Suprapubic skin (tissue), 4 donors: ENCODE results near the gene NDP. TPM values are rescaled to one million over a fixed set of nuclear protein-coding genes. Genes with fewer than 3 reads are reported as not detected.

ENCODE experiments used
- DNase-seq, 2 donors: peaks; one replicate each; pipeline ENCODE4 v3.0.0-alpha.2; 2019; ENCODE audit warnings: low spot score in 2 of 2
- H3K27ac ChIP-seq: fragments of 200-600 bp; sonication (generic); one replicate; pipeline ENCODE4 v1.5.1; 2019
- H3K27me3 ChIP-seq: fragments of 200-600 bp; sonication (generic); one replicate; pipeline ENCODE4 v1.5.1; 2019
- H3K36me3 ChIP-seq: fragments of 200-600 bp; sonication (generic); one replicate; pipeline ENCODE4 v1.5.1; 2019
- H3K4me1 ChIP-seq: fragments of 200-600 bp; sonication (generic); one replicate; pipeline ENCODE4 v1.5.1; 2019
- H3K4me3 ChIP-seq: fragments of 200-600 bp; sonication (generic); one replicate; pipeline ENCODE4 v1.5.1; 2019; ENCODE audit warnings: mild to moderate bottlenecking
- H3K9me3 ChIP-seq: fragments of 200-600 bp; sonication (generic); one replicate; pipeline ENCODE4 v1.5.1; 2019
- CTCF ChIP-seq, 2 donors: fragments of 200-600 bp in 1 of 2; fragments of 450-650 bp in 1 of 2; sonication (generic) in 1 of 2; IDR thresholded peaks; one replicate each; pipeline ENCODE4 v1.5.1; 2016 to 2019; ENCODE audit warnings: antibody characterized with exemption in 2 of 2, mild to moderate bottlenecking in 1 of 2, moderate library complexity in 1 of 2
- EP300 ChIP-seq: sonication (generic); formaldehyde crosslinking; IDR thresholded peaks from one replicate; pipeline ENCODE4 v1.6.1; 2017; ENCODE audit warnings: antibody characterized with exemption
- POLR2A ChIP-seq, 2 donors: fragments of 450-650 bp; IDR thresholded peaks; one replicate each; pipeline ENCODE4 v1.6.1; 2017; ENCODE audit warnings: antibody characterized with exemption in 2 of 2, mild to moderate bottlenecking in 2 of 2, moderate library complexity in 2 of 2
- POLR2AphosphoS5 ChIP-seq, 3 donors: sonication (generic); formaldehyde crosslinking; IDR thresholded peaks; one replicate each; pipeline ENCODE4 v1.6.1; 2017; ENCODE audit warnings: antibody characterized with exemption in 3 of 3
- WGBS: methylation state at CpG from one replicate; pipeline ENCODE4 v1.1.5; 2018; 5-methylcytosine and 5-hydroxymethylcytosine counted together
- total RNA-seq, 4 donors: library from RNA; depleted of rRNA; stranded (reverse); fragments of >200 nt; gene quantifications; one replicate each; pipeline ENCODE4 v1.1.0, GENCODE V29; 2016

Gene NDP, protein sequence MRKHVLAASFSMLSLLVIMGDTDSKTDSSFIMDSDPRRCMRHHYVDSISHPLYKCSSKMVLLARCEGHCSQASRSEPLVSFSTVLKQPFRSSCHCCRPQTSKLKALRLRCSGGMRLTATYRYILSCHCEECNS
- total RNA-seq = under 1 TPM in 2 of 4 donors, not detected in 2; 0.36 to 0.64 TPM

- Histone ChIP-seq H3K4me3 (peak within 1 kb of the TSS; percentile 41), H3K4me1 (peaks cover 10% of the 10 kb centered on the region), H3K36me3 (no peaks in the 10 kb centered on the region), H3K9me3 (no peaks in the 10 kb centered on the region), H3K27me3 (no peaks in the 10 kb centered on the region), H3K27ac (no peak within 1 kb of the TSS)
- no peak for DNase-seq
- WGBS = 24% methylated on average over 28 of the region's 28 CpGs
- TF ChIP-seq EP300 = no peak
Measured at GRCh38 chrX:43973249-43974099, at the start of gene NDP. NDP (minus strand) TSS chrX:43973390; CDS start chrX:43958645, 14,745 bp downstream.

DNA sequence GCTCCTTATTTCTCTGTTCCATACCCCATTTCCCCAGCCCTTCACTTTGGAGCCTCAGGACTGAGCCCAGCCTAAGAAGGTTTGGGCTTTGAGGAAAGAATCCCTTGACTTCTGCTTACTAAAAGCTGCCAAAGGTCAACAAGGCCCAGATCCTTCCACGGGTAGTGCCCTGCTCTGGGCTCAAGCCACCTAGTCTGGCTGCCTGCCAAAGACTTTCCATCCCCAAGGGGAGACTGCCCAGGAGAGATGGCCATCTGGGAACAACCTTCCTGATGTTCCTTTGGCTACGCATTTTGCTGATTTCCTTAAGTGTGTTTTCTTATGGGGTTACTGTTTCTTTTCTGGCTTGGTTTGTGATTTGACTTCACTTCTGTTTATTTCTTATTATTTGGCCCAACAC is 49.8 kb upstream of the NDP start:
- DNase-seq = no peak
- H3K4me3 ChIP-seq = no peak overlapping the region
- H3K36me3 ChIP-seq = no peaks in the 10 kb centered on the region
- no peaks in the 10 kb centered on the region for H3K27me3 ChIP-seq
- H3K27ac ChIP-seq = no peak overlapping the region
- WGBS = 79% methylated on average over 2 of the region's 2 CpGs
- H3K4me1 ChIP-seq = no peaks in the 10 kb centered on the region
- no peaks in the 10 kb centered on the region for H3K9me3 ChIP-seq
- TF ChIP-seq POLR2A (IDR thresholded peaks at IDR 0.05) (no peak), POLR2AphosphoS5 (IDR thresholded peaks at IDR 0.05) (no peak), EP300 (no peak), CTCF (IDR thresholded peaks at IDR 0.05) (no peak)

DNA sequence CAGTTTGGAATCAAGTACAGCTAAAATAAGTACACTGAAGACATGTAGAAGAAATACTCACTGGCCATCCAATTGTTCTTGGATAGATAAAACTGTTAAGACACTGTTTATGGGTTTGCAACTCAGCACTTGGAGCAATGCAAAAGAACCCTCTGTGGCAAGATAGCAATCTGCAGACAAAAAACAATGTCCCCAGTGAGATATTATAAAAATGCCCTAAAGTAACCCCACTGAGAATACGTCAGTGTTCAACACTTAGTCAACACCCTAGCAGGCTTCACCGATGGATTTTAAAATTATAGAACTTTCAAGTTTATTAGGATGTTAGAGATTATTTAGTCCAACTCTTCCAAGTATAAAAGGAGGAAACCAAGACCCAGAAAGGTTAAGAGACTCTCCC is 47.5 kb upstream of the NDP start:
- no peak overlapping the region for H3K4me3 ChIP-seq
- 78% methylated on average over 2 of the region's 2 CpGs for WGBS
- no peak overlapping the region for H3K27ac ChIP-seq
- no peak for DNase-seq
- H3K36me3 ChIP-seq = no peaks in the 10 kb centered on the region
- TF ChIP-seq CTCF (IDR thresholded peaks at IDR 0.05) = no peak
- no peak for TF ChIP-seq EP300
- TF ChIP-seq POLR2A (IDR thresholded peaks at IDR 0.05) = no peak
- TF ChIP-seq POLR2AphosphoS5 (IDR thresholded peaks at IDR 0.05) = no peak
- H3K9me3 ChIP-seq = no peaks in the 10 kb centered on the region
- H3K27me3 ChIP-seq = no peaks in the 10 kb centered on the region
- no peaks in the 10 kb centered on the region for H3K4me1 ChIP-seq

GRCh38 chrX:44019911-44020310 is 46.7 kb upstream of the NDP start:
- TF ChIP-seq POLR2AphosphoS5 (IDR thresholded peaks at IDR 0.05) (no peak), EP300 (no peak), POLR2A (IDR thresholded peaks at IDR 0.05) (no peak), CTCF (IDR thresholded peaks at IDR 0.05) (no peak)
- Histone ChIP-seq H3K27me3 (no peaks in the 10 kb centered on the region), H3K9me3 (no peaks in the 10 kb centered on the region), H3K27ac (no peak overlapping the region), H3K36me3 (no peaks in the 10 kb centered on the region), H3K4me3 (no peak overlapping the region), H3K4me1 (no peaks in the 10 kb centered on the region)
- WGBS = 74% methylated on average over 3 of the region's 3 CpGs
- no peak for DNase-seq

GRCh38 chrX:44017676-44018075 is 44.5 kb upstream of the NDP start:
- Histone ChIP-seq H3K4me3 (no peak overlapping the region), H3K27ac (no peak overlapping the region), H3K4me1 (no peaks in the 10 kb centered on the region), H3K27me3 (no peaks in the 10 kb centered on the region), H3K9me3 (no peaks in the 10 kb centered on the region), H3K36me3 (no peaks in the 10 kb centered on the region)
- 47% methylated on average over 3 of the region's 3 CpGs for WGBS
- TF ChIP-seq CTCF (IDR thresholded peaks at IDR 0.05) (no peak), POLR2AphosphoS5 (IDR thresholded peaks at IDR 0.05) (no peak), POLR2A (IDR thresholded peaks at IDR 0.05) (no peak), EP300 (no peak)
- DNase-seq = no peak
